TTC549 (cell line): ENCODE data around the gene MARF1.
"Not testable (repeated sequence)": the region's sequence is repeated elsewhere in the genome, so short reads cannot be mapped to it uniquely, and the experiment has no call there.

Experiments
- FAIRE-seq: peaks from 2 replicates; lab custom pipeline; 2012; peaks lifted over from hg19 to GRCh38; lab: Jason Lieb, UNC

The MARF1 gene

DNA sequence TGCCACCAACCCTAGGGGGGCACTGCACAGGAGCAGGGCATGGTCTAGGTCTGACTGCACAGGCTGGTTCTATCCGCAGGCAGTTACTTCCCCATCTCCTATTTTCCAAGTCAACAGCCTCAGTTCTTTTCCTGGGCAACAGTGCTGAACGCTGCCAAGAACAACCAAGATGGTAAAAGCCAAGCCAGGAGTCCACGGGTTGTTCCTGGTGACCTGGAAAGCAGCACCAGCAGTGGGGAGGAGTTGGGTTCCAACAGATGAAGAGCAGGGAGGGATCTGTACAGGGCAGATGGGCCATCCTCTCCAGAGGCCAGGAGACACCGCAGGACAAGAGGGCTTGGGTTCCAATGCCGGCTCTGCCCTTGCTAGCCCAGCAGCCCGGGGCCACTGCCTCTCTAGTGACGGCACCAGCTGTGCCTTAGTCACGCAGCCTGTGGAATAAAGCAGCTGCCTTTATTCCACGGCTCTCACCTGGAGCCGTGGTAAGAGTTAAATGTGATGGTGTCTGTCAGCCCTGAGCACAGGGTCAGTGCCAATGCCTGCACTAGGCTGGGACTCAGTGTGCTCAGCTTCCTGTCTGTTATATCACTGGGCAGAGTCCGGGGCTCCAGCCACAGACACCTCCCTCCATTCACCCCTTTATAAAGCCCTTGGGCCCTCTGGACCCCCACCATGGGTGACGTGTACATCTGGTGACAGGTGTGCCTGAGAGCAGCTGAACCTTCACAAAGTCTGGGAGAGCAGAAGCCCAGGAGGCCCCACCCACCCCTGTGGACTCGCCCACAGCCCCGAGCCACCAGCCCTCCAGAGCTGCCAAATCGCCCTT lies 44.9 kb downstream of the MARF1 start:
- FAIRE-seq = no peak

DNA sequence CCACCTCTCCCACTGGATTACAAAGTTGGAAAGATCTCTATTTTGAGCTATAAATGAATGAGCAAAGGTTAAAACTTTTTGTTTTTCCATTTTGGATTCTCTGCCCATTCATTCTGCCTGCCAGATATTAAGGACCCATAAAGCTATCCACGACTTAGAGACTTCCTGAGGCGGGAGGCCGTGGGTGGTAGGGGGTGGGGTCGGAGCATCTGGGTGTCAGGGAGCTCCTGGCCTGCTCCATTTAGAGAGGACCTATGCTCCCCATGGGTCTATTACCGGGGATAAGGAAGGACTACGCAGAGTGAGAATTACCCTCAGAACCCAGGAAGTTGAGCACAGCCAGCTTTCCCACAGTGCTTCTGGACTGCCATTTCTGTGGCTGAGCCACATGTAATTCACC lies 45.8 kb downstream of the MARF1 start:
- no peak for FAIRE-seq

DNA sequence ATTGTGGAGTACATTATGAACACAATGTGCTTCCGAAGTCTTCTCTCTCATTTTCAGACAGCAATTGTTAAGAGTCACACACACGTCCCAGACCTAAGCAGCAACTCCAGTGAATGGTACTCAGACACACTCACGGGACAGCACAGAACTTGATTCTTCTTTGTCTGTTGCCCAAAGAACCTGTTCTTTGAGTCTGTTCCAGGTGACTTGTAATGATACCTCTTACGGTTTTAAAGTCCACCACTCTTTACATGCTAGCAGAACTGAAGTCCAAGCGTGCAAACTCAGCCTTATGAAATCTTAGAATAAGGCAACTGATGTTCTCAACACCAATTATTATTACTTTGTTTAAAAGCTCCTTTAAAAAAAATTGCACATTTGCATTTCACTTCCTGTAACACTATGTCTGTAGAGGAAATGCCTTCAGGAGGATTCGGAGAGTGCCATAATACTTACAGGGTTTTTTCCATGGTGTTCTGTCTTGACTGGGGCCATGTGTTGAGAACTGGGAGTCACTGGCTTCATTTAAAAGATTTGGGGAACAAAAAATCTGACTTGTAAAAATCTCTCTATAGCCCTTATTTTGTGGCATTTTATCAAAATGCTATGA lies 48.1 kb downstream of the MARF1 start:
- FAIRE-seq = no peak

DNA sequence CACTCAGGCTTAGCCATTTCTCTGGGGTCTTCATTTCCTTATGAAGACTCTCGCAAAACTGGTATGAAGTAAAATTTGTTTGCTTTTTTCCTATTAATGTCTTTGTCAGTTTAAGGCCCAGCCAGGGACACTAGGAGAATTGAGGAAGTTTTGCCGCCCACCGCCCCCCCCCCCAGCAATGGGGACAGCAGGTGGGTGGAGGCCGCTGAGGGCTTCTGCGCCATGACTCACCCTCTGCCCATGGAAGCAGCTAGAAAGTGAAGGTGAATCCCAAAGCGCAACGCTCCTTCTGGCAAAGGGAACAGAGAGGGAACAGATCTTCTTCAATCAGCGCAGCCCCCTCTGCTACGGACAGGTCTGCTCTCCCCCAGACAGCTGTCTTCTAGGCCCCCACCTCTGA lies 49.7 kb downstream of the MARF1 start:
- FAIRE-seq = no peak

DNA sequence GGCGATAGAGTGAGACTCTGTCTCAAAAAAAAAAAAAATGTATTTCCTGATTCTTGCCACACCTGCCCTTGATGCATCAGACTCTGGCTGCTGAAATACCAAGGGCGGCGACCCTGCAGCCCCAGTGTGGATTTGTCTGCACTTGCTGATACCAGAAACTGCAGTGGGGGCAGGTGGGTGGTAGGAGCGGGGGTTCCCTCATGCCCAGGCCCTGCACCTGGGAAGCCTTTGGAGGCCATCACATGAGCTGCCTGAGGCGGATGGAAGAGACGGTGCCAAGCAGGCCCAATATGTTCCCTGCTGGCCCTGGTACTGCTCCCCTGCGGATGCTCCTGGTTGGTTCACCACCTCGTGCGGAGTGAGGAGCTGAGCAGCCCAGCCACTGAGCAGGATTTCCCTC lies 50.6 kb downstream of the MARF1 start:
- FAIRE-seq = no peak

DNA sequence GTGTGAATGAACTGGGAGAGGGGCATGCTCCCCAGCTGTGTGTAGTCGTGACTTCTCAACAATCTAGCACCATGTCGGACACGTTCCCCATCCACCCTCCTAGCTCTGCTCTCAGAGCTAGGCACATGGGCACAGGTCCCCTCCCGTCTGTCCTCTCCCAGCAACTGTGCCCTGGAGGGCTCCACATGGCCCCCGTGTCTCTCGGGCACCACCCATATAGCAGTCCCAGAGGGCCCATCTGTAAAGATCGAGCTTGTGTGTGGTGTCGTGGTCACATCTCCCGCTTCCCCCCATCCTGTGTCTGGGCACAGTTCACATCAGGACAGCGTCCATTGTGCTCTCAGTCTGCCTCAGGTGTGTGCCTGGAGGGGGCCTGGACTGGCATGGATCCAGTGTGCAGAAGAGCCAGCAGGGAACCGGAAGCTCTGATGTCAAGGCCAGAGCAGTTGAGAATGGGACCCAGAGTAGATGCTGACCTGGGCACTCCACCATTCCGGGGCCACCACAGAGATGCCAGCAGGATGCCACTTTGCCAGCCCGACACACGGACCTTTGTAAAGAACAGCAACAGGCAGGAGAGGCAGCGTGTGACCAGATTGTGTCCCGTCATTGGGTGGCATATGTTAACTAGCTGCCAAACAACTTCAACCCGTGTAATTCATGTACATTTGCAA lies 55.7 kb downstream of the MARF1 start:
- no peak for FAIRE-seq

DNA sequence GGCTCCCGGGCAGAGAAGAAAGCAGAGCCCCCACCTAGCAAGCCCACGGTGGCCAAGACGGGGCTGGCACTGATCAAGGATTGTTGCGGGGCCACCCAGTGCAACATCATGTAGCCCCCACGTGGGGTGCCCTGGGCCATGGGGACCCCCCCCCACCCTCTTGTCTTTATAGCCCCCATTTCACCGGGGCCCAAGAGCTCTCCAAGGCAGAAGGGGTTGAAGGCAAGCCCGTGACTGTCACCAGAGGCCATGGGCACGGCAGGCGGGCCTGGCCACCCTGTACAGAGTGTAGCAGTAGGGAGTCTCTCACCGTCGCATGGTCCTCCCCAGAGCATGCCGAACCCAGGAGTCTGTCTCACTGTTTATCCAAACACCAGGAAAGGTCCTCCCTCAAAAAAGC lies 56.2 kb downstream of the MARF1 start:
- no peak for FAIRE-seq

DNA sequence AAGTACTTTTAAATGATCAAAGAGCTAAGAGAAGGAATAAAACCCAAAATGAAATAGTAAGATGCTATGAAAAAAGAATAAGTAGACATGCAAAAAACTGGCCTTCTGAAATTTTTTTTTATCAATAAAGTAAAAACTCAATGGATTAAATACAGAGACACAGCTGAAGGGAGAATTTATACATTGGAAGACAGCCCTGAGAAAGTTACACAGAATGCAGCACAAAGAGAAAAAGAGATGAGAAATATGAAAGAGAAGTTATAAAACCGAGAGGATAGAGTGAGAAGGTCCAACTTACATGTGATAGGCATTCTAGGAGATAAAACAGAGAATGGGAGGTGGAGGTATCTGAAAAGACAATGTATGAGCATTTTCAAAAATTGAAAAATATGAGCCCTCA lies 57.0 kb downstream of the MARF1 start:
- no peak for FAIRE-seq

DNA sequence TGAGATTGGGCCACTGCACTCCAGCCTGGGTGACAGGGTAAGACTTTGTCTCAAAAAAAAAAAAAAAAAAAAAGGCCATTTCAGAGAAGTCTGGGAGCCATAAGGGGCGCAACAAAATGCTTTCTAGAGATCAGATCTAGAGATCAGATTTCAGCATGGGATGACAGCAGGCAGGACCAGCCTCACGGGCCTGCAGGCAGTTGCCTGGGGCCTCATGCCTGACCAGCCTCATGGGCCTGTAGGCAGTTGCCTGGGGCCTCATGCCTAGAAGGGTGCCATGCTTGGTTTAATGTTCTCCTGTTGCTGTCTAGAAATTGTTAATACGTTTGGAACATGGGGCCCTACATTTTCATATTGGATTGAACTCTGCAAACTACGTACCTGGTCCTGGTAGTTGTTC lies 59.4 kb downstream of the MARF1 start:
- FAIRE-seq = no peak

DNA sequence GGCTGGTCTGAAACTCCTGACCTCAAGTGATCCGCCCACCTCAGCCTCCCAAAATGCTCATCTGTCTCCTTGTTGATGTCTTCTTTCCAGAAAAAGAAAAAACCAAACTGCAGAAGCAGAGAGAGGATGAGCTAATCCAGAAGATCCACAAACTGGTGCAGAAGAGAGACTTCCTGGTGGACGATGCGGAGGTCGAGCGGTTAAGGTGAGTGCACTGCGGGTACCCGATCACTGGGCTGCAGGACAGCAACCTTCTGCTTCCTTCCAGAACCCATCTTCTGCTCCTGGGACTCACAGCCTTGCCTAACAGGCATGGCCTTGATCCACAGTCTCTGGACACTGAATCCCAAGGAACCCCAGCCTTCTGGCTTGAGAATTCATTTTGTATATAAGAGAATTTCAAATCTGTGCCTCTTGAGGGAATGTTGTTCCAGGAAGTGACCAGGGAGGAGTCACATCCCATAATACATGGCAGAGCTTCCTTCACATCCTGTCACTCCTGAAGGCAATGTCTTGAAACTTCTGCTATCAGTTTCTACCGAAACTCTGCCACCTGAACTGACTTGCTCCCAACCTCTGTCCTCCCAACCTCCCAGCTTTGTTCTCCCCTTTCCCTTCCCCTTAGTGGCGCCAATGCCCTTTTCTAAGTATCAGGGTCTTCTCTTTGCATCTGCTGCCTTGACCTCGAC lies 61.7 kb downstream of the MARF1 start:
- FAIRE-seq = no peak

DNA sequence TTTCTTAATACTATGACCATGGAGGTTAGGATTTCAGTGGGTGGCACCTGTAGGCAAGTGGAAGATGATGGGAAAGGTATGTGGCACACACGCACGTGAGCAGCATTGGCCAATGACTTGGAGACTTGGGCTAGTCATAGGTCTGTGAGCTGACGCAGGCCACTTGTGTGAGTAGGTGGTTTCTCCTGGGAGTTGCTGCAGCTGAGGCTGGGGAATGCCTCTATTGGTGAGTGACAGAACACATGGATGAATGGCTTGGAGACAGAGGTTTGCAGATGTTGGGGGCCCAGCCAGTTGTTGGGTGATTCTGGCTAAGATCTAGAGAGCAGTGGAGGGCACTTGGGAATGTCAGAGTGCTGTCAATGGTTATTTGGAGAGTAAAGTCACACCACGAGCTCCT lies 64.1 kb downstream of the MARF1 start:
- no peak for FAIRE-seq

DNA sequence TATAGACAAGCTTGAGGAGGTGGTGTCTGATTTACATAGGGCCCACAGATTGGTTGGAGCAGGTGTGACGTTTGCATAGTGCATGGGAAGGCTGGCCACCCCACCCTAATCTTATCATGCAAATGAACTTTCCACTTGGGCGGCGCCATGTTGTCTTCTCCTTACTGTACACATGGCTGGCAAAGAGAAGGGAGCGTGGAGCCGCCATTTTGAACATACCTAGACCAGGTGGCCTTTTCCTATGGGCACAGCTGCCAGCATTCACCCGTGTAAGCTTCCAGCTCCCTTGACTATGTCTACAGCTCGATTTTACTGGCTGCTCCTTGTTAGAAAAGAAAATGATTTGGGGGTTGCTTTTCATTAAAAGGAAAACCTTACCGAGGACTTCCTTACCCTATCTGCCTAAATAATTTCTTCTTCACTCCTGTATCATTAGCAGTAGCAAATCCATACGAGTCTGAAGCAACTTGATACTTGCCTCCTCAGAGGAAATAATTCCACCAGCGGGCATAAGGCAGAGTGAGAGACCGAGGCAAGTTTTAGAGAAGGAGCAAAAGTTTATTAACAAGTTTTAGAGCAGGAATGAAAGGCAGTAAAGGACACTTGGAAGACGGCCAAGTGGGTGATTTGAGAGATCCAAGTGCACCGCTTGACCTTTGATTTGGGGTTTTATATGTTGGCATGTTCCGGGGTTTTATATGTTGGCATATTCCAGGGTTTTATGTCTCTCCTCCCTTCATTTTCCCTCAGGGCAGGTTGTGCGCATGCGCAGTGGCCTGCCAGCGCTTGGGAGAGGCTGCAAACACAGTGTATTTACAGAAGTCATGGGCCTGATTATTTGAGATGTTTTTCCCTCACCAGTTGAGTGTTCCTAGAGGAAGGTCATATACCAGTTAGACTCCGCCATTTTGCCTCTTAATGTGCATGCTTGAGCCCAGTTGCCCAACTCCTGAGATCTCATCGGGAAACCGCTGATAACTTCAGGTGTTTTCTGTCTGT lies 65.7 kb downstream of the MARF1 start:
- FAIRE-seq = no peak

DNA sequence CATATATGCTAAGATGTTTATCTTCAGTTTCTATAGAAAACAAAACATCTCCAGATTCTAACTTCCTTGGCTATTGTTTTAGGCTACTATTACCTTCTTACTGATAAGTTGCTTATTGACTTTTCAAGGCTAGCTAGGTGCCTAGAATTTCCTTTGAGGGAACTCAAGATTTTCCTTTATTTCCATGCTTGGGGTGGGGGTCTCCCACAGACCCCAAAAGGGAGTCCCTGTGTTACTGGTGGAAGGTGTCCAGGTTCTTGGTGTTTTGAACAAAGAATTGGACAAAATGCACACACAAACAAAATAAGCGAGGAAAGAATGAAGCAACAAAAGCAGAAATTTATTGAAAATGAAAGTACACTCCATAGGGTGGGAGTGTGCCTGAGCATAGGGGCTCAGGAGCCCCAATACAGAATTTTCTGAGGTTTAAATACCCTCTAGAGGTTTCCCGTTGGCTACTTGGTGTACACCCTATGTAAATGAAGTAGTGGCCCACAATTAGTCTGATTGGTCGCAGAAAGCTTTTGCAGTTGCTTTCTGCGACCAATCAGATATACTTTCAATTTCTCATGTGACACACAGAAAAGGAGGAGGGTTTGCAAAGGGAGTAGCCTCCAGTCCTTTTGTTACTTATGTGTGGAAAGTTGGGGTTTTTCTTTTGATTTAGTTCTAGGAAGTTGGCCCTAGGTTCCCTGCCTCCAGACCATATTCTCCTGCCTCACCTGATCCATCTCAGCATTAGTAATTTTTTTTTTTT lies 67.5 kb downstream of the MARF1 start:
- no peak for FAIRE-seq

DNA sequence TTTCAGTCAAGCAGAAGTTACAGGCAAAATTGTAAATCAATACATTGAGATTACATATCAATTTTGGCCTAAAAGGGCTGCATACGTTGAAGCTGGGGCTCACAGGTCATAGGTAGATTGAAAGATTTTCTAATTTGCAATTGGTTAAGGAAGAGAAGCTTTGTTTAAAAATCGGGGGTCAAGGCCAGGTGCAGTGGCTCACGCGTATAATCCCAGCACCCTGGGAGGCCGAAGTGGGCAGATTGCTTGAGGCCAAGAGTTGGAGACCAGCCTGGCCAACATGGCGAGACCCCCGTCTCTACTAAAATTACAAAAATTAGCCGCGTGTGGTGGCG lies 68.4 kb downstream of the MARF1 start:
- no peak for FAIRE-seq

DNA sequence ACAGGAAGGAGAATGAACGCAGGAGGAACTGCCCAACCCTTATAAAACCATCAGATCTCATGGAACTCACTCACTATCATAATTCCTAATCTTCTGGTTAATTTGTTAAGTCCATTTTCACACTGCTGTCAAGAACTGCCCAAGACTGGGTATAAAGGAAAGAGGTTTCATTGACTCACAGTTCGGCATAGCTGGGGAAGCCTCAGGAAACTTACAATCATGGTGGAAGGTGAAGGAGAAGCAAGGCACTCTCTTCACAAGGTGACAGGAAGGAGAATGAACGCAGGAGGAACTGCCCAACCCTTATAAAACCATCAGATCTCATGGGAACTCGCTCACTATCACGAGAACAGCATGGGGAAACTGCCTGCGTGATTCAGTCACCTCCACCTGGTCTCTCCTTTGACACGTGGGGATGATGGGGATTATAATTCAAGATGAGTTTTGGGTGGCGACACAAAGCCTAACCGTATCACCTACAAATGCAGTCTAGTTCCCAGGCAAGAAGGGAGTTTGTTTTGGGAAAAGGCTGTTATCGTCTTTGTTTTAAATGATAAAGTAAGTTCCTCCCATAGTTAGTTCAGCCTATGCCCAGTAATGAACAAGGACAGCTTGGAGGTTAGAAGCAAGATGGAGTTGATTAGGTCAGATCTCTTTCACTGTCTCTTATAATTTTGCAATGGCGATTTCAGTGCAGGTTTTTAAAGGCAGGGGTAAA lies 68.9 kb downstream of the MARF1 start:
- FAIRE-seq = not testable (repeated sequence)

DNA sequence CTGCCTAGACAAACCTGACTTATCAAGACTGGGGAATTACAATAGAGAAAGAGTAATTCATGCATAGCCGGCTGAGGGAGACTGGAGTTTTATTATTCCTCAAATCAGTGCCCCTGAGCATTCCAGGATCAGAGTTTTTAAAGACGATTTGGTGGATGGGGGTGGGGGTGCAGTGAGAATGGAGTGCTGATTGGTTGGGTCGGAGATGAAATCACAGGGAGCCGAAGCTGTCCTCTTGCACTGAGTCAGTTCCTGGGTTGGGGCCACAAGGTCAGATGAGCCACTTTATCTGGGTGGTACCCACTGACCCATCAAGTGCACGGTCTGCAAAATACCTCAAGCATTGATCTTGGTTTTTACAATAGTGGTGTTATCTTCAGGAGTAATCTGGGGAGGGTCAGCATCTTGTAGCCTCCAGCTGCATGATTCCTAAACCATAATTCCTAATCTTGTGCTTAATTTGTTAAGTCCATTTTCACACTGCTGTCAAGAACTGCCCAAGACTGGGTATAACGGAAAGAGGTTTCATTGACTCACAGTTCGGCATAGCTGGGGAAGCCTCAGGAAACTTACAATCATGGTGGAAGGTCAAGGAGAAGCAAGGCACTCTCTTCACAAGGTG lies 69.6 kb downstream of the MARF1 start:
- FAIRE-seq = no peak

DNA sequence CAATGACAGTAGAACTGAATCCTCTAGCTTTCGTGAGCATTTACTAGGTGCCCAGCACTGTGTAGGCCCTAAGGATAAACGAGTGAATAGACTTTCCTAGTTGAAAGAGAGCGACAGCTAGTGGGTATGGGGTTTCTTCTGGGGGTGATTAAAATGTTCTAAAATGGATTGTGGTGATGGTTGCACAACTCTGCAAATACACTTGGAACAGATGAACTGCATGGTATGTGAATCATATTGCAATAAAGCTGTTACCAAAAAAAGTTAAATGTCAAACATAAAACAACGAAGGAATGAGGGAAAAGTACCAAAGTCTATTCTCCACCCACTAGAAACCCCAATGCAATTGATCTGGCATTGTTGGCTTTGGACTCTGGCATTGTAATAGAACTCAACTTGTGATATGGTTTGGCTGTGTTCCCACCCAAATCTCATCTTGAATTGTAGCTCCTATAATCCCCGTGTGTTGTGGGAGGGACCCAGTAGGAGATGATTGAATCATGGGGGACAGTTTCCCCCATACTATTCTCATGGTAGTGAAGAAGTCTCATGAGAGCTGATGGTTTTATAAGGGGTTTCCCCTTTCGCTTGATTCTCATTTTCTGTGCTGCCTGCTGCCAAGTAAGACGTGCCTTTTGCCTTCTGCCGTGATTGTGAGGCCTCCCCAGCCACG lies 70.5 kb downstream of the MARF1 start:
- no peak for FAIRE-seq

DNA sequence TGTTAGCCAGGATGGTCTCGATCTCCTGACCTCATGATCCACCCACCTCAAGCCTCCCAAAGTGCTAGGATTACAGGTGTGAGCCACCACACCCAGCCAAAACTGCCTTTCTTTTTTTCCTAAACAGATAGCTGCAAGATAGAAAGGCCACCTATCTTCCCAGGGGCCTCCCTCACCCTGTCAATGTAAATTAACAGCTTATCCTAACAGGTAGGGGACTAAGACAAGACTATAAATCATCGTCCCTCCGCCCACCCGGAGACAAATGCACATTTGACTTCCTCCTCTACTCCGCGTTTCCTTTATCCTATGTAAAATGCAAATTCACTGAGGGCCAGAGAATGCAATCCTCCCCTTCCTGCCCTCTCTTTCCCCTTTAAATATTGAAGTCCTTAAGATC lies 71.4 kb downstream of the MARF1 start:
- no peak for FAIRE-seq

DNA sequence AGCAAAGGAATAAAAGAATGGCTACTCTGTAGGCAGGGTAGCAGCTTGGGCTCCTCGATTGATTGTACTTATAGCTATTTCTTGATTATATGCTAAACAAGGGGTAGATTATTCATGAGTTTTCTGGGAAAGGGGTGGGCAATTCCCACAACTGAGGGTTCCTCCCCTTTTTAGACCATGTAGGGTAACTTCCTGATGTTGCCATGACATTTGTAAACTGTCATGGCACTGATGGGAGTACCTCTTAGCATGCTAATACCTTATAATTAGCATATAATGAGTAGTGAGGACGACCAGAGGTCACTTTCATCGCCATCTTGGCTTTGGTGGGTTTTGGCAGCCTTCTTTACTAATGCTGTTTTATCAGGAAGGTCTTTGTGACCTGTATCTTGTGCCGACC lies 72.3 kb downstream of the MARF1 start:
- FAIRE-seq = not testable (repeated sequence)
